DMS153 treated with DMSO at 0.1 percent for 48 hours (cell line): Measurements from ENCODE around the gene ISY1.
"Not testable (repeated sequence)": the region's sequence is repeated elsewhere in the genome, so short reads cannot be mapped to it uniquely, and the experiment has no call there.

Experiments used
- DNase-seq: peaks from one replicate; lab custom pipeline; 2025; ENCODE audit not compliant: unreplicated experiment; lab: John Stamatoyannopoulos, UW

ISY1 gene

DNA sequence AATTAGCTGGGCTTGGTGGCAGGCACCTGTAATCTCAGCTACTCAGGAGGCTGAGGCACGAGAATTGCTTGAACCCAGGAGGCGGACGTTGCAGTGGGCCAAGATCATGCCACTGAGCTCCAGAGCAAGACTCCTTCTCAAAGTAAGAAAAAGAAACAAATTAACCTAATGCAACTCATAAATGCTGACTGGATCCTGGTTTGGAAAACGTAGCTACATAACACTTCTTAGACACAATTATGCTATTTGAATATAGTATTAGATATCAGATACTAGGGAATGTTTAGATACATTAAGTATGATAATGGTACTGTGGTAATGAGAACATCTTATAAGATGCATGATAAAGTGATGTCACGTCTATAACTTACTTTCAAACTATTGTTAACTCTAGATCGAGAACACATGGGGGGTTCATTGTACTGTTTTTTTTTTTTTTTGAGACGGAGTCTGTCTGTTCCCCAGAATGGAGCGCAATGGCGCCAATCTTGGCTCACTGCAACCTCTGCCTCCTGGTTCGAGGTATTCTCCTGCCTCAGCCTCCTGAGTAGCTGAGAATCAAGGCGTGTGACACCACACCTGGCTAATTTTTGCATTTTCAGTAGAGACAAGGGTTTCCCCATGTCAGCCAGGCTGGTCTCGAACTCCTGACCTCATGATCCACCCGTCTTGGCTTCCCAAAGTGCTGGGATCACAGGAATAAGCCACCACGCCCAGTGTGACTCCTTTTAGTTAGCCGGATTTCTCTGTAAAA is 5.9 kb upstream of the ISY1 start:
- DNase-seq, result no peak

DNA sequence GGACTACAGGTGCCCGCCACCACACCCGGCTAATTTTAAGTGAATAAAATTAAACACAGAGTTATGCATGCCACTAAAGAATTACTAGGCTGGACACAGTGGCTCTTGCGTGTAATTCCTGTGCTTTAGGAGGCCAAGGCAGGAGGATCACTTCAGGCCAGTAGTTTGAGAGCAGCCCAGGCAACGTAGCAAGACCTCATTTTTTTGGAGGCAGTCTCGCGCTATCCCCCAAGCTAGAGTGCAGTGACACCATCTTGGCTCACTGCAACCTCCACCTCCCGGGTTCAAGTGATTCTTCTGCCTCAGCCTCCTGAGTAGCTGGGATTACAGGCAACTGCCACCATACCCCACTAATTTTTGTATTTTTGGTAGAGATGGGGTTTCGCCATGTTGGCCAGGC is 4.7 kb upstream of the ISY1 start:
- DNase-seq, result not testable (repeated sequence)

GRCh38 chr3:129164500-129164899 is 3.6 kb upstream of the ISY1 start:
- DNase-seq, result no peak

- DNase-seq, result no peak
Measured at GRCh38 chr3:129162729-129163579, 2.1 kb upstream of the ISY1 start.

DNA sequence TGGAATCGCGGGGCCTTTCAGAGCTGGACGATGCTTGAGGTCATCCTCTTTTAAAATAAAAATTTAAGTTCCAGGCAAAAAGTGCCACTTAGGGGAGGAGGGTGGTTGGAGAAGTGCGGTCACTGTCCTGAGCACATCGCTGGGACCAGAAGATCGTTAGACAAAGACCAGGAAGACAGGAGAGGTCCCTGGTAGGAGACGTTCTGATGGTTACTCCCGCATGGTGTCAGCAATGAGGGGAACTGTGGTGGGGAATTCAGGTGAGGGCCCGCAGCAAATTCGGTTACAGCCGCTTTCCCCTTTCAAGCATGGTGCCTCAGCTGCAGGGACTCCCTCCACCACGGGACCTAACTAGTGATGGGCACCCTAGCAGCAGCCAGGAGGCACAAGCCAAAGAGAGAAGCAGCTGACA is 1.0 kb upstream of the ISY1 start:
- no peak for DNase-seq

DNA sequence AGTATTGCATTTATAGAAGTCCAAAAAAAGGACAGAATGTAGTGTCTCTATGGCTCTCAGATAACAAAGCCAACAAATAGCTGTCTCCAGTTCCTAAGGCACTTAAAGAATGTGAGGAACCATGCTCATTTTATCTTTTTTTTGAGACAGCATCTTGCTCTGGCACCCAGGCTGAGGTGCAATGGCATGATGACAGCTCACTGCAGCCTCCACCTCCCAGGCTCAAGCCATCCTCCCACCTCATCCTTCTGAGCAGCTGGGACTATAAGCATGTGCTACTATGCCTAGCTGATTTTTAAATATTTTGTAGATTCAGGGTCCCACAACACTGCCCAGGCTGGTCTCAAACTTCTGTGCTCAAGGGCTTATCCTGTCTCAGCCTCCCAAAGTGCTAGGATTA is 16.1 kb downstream of the ISY1 start:
- DNase-seq, result no peak

DNA sequence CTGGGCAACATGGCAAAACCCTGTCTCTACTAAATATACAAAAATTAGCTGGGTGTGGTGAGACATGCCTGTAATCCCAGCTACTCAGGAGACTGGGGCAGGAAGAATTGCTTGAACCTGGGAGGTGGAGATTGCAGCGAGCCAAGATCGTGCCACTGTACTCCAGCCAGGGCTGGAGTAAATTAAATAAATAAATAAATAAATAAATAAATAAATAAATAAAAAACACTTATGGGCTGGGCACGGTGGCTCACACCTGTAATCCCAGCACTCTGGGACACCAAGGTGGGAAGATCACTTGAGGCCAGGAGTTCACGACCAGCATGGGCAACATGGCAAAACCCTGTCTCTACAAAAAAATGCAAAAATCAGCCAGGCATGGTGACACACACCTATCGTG is 19.9 kb downstream of the ISY1 start:
- not testable (repeated sequence) for DNase-seq

DNA sequence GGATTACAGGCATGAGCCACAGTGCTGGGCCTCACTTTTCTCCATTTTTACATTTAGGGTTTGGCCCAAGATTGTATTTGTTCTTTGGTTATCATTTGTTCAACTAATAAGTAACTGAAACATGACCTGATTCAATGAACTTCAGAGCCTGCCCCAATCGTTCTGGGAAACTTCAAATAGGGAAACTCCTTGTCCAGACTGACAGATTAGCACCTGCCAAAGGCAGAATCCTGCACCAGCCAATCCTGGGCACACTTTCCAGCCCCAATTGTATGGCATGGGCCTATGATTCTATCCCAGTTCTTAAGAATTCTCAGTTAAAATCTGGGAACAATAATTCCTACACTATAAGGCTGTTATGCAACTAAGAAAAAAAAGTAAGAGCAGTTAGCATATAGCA is 21.0 kb downstream of the ISY1 start:
- DNase-seq, result no peak

GRCh38 chr3:129136275-129136674 is 24.6 kb downstream of the ISY1 start:
- DNase-seq, result not testable (repeated sequence)

GRCh38 chr3:129132097-129132866 is 28.6 kb downstream of the ISY1 start:
- no peak for DNase-seq

- no peak for DNase-seq
Measured at GRCh38 chr3:129131465-129132088, 29.3 kb downstream of the ISY1 start.

DNA sequence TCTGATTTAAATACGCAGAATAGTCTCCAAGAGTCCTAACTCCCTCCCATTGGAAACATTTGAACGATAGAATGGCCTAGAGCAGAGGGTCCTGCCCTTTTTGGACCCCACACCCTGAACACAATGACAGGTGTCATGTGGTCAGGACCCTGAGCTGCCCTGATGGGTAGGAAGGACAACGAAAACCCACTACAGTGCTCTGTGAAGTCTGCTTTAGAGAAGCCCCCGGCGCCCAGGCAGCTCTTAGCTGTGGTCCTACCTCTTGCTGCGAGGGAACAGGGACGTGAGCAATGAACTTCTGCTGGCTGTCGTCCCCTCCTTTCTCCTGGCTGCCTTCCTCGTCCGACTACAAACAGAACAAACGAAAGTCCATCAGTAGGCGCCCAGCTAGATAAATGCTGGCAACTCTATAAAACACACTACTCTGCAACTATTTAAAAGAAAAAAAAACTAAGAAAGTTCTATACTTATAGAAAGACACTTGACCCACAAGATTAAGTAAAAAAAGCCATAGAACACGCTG is 30.5 kb downstream of the ISY1 start:
- no peak for DNase-seq

DNA sequence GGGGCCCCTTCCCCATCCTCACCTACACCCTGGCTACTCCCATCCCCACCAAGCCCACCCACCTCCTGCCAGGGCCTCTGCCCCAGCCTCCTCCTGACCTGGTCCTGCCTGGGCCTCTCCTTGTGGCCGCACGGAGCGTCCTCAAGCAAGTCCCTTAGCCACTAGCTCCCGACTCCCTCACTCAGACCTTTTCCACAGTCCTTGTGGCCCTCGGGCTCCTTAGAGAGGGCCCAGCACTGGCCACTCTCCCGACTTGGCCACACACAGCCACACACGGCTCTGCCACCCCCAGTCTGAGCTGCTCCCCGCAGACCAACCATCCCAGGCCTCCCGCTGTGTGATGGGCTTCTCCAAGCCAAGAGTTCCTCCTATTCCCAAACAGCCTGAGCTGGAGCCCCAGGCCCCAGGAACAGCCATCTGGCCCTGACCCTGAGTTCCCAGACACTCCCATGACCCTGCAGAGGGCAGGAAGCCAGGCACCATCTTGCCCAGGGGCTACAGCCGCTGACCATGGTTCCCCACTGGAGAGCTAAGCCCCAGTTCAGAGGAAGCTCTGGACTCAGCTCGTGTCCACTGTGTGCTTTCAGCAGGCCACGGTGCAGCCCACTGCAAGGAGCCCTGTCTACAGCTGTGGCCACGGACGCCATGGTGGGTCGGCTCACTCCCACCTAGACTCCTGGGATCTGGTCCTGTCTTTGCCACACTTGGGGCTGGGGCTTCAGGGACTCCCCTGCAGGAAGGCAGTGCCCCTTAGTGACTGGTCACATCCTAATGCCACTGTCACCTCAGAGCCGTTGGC is 32.3 kb downstream of the ISY1 start:
- DNase-seq, result no peak

- no peak for DNase-seq
Measured at GRCh38 chr3:129126726-129127280, 34.1 kb downstream of the ISY1 start.

- DNase-seq, result no peak
Measured at GRCh38 chr3:129123314-129124060, 37.4 kb downstream of the ISY1 start.

DNA sequence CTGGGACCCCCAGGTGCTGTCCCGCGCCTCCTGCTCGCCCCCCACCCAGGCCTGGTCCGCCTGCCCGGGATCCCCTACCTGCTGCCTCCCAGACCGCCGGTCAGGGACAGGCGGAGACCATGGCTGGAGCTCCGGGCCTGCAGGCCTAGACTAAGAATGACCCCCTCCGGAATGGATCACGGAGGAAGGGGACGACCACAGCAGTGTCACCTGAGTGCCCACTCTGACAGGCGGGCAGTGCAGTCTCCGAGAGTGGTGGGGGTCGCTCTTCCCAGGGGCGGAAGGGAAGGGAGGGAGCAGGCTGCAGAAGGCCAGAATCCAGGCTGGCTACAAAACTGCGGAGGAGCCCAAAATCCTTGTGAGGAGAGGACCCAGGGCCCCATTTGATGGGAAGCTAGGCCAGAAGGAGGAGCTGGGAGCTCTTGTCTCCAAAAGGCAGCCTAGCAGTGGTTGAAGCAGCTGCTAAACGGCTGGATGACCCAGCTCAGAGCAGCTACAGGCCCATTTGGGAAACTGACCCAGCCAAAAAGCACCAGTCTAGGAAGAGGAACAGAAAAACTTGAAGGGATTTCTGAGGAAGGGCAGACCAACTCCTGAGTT is 38.4 kb downstream of the ISY1 start:
- no peak for DNase-seq

DNA sequence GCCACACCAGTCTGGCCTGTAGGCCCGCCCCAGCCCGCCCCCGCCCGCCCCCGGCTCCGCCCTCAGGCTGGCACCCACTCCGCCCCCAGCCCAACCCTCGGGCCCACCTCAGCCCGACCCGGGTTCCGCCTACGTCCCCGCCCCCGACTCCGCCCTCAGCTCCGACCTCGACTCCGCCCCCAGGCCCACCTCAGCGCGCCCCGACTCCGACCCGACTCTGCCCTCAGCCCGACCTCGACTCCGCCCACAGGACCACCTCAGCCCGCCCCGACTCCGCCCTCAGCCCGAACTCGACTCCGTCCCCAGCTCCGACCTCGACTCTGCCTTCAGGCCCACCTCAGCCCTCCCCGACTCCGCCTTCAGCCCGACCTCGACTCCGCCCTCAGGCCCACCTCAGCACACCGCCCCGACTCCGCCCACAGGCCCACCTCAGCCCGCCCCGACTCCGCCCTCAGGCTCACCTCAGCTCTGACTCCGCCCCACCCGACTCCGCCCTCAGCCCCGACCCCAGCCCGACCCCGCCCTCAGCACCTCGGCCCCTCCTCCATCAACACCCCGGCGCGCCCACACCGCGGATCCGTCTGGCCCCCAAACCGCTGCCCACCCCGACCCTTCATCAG is 39.0 kb downstream of the ISY1 start, which contains the start of gene RAB43:
Gene RAB43 (minus strand): TSS at position 13 of the 620 bp plus-strand sequence. CDS start 315 bp downstream, outside the sequence.
- DNase-seq, result peak; percentile 85
